Liver (tissue), 9 donors: ENCODE results near the gene EGFLAM. TPM values are rescaled to one million over a fixed set of nuclear protein-coding genes. Genes with fewer than 3 reads are reported as not detected.

ENCODE experiments used
- DNase-seq: peaks from one replicate; pipeline ENCODE4 v3.0.0-alpha.2; 2017; ENCODE audit warnings: low spot score
- H3K27ac ChIP-seq, 2 donors: one replicate each; pipeline ENCODE4 v1.7.0; 2013; ENCODE audit warnings: inconsistent platforms in 2 of 2, low read length in 2 of 2, control low read depth in 1 of 2, low read depth in 1 of 2, mild to moderate bottlenecking in 1 of 2
- H3K27me3 ChIP-seq, 4 donors: one replicate each; pipeline versions ENCODE4 v1.6.1 to v1.7.0; 2013; ENCODE audit warnings: low read length in 3 of 4, inconsistent platforms in 1 of 4, mild to moderate bottlenecking in 1 of 4, moderate library complexity in 1 of 4; ENCODE audit not compliant: control insufficient read depth in 4 of 4, insufficient read depth in 4 of 4
- H3K36me3 ChIP-seq, 4 donors: one replicate each; pipeline versions ENCODE4 v1.6.1 to v1.7.0; 2013; ENCODE audit warnings: low read length in 3 of 4, mild to moderate bottlenecking in 3 of 4, low read depth in 1 of 4, moderate library complexity in 1 of 4; ENCODE audit not compliant: control insufficient read depth in 4 of 4, insufficient read depth in 3 of 4
- H3K4me1 ChIP-seq, 4 donors: one replicate each; pipeline versions ENCODE4 v1.6.1 to v1.7.0; 2013; ENCODE audit warnings: low read length in 3 of 4, mild to moderate bottlenecking in 3 of 4, moderate library complexity in 1 of 4; ENCODE audit not compliant: control insufficient read depth in 4 of 4, insufficient read depth in 4 of 4
- H3K4me3 ChIP-seq, 3 donors: one replicate each; pipeline versions ENCODE4 v1.6.1 to v1.7.0; 2013; ENCODE audit warnings: low read length in 3 of 3, control low read depth in 1 of 3, low read depth in 1 of 3, mild to moderate bottlenecking in 1 of 3
- H3K9ac ChIP-seq, 2 donors: one replicate each; pipeline ENCODE4 v1.7.0; 2013; ENCODE audit warnings: low read length in 2 of 2, mild to moderate bottlenecking in 2 of 2, moderate library complexity in 2 of 2, control low read depth in 1 of 2, low read depth in 1 of 2
- H3K9me3 ChIP-seq, 4 donors: one replicate each; pipeline versions ENCODE4 v1.6.1 to v1.7.0; 2013; ENCODE audit warnings: low read length in 3 of 4; ENCODE audit not compliant: control insufficient read depth in 4 of 4
- FOXA2 ChIP-seq: IDR thresholded peaks from 2 replicates; pipeline ENCODE4 v1.6.1; 2016; ENCODE audit warnings: antibody characterized with exemption
- GABPA ChIP-seq, 2 donors: IDR thresholded peaks in 1 of 2; conservative IDR thresholded peaks in 1 of 2; 2 replicates each; pipeline ENCODE4 v1.6.1; 2016; ENCODE audit warnings: antibody characterized with exemption in 2 of 2, mild to moderate bottlenecking in 1 of 2, moderate library complexity in 1 of 2
- HNF4G ChIP-seq: IDR thresholded peaks from 2 replicates; pipeline ENCODE4 v1.6.1; 2016; ENCODE audit warnings: antibody characterized with exemption
- NR2F2 ChIP-seq: IDR thresholded peaks from 2 replicates; pipeline ENCODE4 v1.6.1; 2016; ENCODE audit warnings: antibody characterized with exemption
- RAD21 ChIP-seq, 2 donors: IDR thresholded peaks; 2 replicates each; pipeline ENCODE4 v1.6.1; 2016; ENCODE audit warnings: antibody characterized with exemption in 2 of 2, mild to moderate bottlenecking in 2 of 2
- RXRA ChIP-seq, 2 donors: IDR thresholded peaks; 2 replicates each; pipeline ENCODE4 v1.6.1; 2017 to 2018; ENCODE audit warnings: antibody characterized with exemption in 2 of 2, mild to moderate bottlenecking in 1 of 2
- SP1 ChIP-seq: IDR thresholded peaks from 2 replicates; pipeline ENCODE4 v1.6.1; 2018; ENCODE audit warnings: antibody characterized with exemption, mild to moderate bottlenecking
- TAF1 ChIP-seq: conservative IDR thresholded peaks from 2 replicates; pipeline ENCODE4 v1.6.1; 2016; ENCODE audit warnings: antibody characterized with exemption, mild to moderate bottlenecking
- YY1 ChIP-seq: IDR thresholded peaks from 2 replicates; pipeline ENCODE4 v1.6.1; 2016; ENCODE audit warnings: antibody characterized with exemption, mild to moderate bottlenecking
- WGBS: extraction: QIAGEN DNeasy Blood & Tissue Kit; methylation state at CpG from one replicate; pipeline ENCODE4 v1.1.7; 2013; 5-methylcytosine and 5-hydroxymethylcytosine counted together
- polyA plus RNA-seq, 2 donors: library from polyadenylated mRNA; stranded (reverse) in 1 of 2; unstranded in 1 of 2; fragments of 200-250 nt in 1 of 2; fragments of >200 nt in 1 of 2; fragmentation: Nextera tagmentation in 1 of 2; extraction: Ambion mirVana in 1 of 2; gene quantifications; one replicate each; pipeline versions ENCODE4 v1.2.1 to v1.2.3, GENCODE V29; 2013 to 2015
- total RNA-seq, 2 donors: library from RNA; depleted of rRNA; stranded (reverse); fragments of >200 nt; gene quantifications; one replicate each; pipeline ENCODE4 v1.2.3, GENCODE V29; 2014
- TF ChIP-seq, protein P1 (sequence below): IDR thresholded peaks from 2 replicates; pipeline ENCODE4 v1.6.1; 2016; ENCODE audit warnings: antibody characterized with exemption, mild to moderate bottlenecking
- TF ChIP-seq, protein P2 (sequence below): IDR thresholded peaks from 2 replicates; pipeline ENCODE4 v1.6.1; 2016; ENCODE audit warnings: antibody characterized with exemption
- donor health status: healthy.
- donor health status: healthy.
- donor health status: healthy.
- donor health status: healthy.
- donor health status: healthy.

Gene EGFLAM
- total and polyA plus RNA-seq, 4 donors: 1.1 to 4.9 (median 1.9) TPM

DNA sequence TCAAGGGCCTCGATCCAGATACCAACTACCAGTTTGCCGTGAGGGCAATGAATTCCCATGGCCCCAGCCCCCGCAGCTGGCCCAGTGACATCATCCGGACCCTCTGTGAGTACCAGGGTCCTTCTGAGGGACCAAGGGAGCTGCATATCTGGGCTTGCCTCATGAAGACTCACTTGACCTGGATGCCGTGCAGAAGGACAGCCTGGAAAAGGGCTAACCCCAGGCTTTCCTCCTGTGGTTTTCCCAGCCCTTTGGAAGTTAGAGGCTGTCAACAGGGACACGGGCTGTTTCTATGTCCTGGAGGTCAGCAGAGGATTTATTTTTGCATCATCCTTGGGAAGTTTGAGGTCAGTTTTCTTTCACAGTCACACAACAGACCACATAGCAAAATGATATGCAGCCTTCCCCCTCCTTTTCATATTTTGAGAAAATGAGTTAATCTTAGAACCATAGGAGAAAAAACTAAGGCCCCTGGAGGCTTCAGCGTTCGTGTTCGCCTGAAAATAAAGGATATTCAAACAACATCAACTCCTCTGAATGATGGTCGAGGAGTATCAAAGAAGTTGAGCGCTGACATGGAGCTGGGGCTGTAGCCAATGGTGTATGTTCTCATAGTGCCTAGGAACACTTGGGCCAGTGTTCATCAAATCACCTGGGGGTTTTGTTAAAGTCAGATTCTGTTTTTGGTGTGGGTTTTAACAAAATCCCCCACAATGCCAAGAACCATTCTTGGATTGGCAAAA lies 112.2 kb downstream of the EGFLAM start:
- Histone ChIP-seq H3K36me3 (no peaks in the 10 kb centered on the region), H3K27me3 (no peaks in the 10 kb centered on the region), H3K9ac (no peak overlapping the region), H3K27ac (peak overlapping the region; percentile 36 to 59), H3K9me3 (no peaks in the 10 kb centered on the region), H3K4me3 (no peak overlapping the region), H3K4me1 (no peaks in the 10 kb centered on the region)
- no peak for DNase-seq
- 83% methylated on average over 11 of the region's 11 CpGs for WGBS
- TF ChIP-seq RXRA (IDR thresholded peaks at IDR 0.05) (peak in 1 of 2 donors; percentile 36), HNF4G (no peak), TAF1 (no peak), NR2F2 (peak; percentile 58)
- TF ChIP-seq, protein P1, sequence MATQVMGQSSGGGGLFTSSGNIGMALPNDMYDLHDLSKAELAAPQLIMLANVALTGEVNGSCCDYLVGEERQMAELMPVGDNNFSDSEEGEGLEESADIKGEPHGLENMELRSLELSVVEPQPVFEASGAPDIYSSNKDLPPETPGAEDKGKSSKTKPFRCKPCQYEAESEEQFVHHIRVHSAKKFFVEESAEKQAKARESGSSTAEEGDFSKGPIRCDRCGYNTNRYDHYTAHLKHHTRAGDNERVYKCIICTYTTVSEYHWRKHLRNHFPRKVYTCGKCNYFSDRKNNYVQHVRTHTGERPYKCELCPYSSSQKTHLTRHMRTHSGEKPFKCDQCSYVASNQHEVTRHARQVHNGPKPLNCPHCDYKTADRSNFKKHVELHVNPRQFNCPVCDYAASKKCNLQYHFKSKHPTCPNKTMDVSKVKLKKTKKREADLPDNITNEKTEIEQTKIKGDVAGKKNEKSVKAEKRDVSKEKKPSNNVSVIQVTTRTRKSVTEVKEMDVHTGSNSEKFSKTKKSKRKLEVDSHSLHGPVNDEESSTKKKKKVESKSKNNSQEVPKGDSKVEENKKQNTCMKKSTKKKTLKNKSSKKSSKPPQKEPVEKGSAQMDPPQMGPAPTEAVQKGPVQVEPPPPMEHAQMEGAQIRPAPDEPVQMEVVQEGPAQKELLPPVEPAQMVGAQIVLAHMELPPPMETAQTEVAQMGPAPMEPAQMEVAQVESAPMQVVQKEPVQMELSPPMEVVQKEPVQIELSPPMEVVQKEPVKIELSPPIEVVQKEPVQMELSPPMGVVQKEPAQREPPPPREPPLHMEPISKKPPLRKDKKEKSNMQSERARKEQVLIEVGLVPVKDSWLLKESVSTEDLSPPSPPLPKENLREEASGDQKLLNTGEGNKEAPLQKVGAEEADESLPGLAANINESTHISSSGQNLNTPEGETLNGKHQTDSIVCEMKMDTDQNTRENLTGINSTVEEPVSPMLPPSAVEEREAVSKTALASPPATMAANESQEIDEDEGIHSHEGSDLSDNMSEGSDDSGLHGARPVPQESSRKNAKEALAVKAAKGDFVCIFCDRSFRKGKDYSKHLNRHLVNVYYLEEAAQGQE: peak; percentile 79

DNA sequence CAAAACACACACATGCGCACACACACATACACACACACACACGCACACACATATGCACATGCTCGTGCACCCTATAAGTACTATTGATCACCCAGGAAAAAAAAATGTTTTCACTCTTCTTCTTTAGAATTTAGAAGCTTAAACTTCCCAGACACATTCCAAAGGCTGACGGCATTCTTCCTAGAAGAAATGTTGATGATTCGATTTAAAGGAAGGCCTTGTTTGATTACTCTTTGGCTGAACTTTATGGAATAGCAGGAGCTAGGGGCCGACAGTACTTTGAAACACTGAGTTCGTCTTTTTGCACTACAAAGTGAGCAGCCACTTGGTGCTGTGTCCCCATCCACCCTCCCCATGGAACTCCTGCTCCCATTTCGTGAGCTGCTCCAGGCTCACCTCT lies 113.2 kb downstream of the EGFLAM start:
- H3K27me3 ChIP-seq: no peaks in the 10 kb centered on the region
- H3K4me3 ChIP-seq: no peak overlapping the region
- TF ChIP-seq GABPA (IDR thresholded peaks at IDR 0.05 in 1 of 2, conservative IDR thresholded peaks at IDR 0.05 in 1 of 2): no peak
- TF ChIP-seq SP1: no peak
- no peak for TF ChIP-seq RAD21 (IDR thresholded peaks at IDR 0.05)
- TF ChIP-seq, protein P1: no peak
- no peak for TF ChIP-seq YY1
- TF ChIP-seq, protein P2, sequence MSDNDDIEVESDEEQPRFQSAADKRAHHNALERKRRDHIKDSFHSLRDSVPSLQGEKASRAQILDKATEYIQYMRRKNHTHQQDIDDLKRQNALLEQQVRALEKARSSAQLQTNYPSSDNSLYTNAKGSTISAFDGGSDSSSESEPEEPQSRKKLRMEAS: no peak
- TF ChIP-seq FOXA2: no peak
- peak overlapping the region; percentile 8 to 11 for H3K27ac ChIP-seq
- no peaks in the 10 kb centered on the region for H3K4me1 ChIP-seq
- no peak for DNase-seq
- 86% methylated on average over 8 of the region's 8 CpGs for WGBS
- H3K36me3 ChIP-seq: no peaks in the 10 kb centered on the region
- no peak overlapping the region for H3K9ac ChIP-seq
- no peaks in the 10 kb centered on the region for H3K9me3 ChIP-seq
